GM12878 (cell line): Measurements from ENCODE around the gene PIGM. TPM values are rescaled to one million over a fixed set of nuclear protein-coding genes. Genes with fewer than 3 reads are reported as not detected.

Source experiments
- ATAC-seq: fragments of 200-7000 bp; cut with Tn5 transposase; 3 replicates; pipeline ENCODE4 v1.9.1; 2020; ENCODE audit warnings: mild to moderate bottlenecking, moderate library complexity
- BruUV-seq: library from RNA; stranded (reverse); fragments of 400-500 nt; replicated peaks from 2 replicates; lab custom pipeline; 2021; lab: Mats Ljungman, UMichigan
- CTCF ChIA-PET: fragments of 300-600 bp; sonication (Branson Sonifier 250); formaldehyde crosslinking; extraction: SDS; loops from one replicate; lab custom pipeline; 2021; ENCODE audit warnings: inconsistent platforms; lab: Yijun Ruan, JAX
- POLR2A ChIA-PET: fragments of 350-600 bp; formaldehyde crosslinking; extraction: SDS; loops from one replicate; lab custom pipeline; 2021; ENCODE audit warnings: inconsistent platforms; lab: Charles Lee
- RAD21 ChIA-PET: fragments of 300-600 bp; sonication (Branson Sonifier 250); formaldehyde crosslinking; loops from one replicate; lab custom pipeline; 2023; ENCODE audit warnings: antibody characterized with exemption; ENCODE audit not compliant: unreplicated experiment; lab: Charles Lee
- SMC1A ChIA-PET: fragments of 300-600 bp; sonication (Branson Sonifier 250); formaldehyde crosslinking; loops from one replicate; lab custom pipeline; 2023; ENCODE audit not compliant: unreplicated experiment, uncharacterized antibody; lab: Charles Lee
- DNase-seq: peaks from one replicate; pipeline ENCODE4 v3.0.0-alpha.2; 2011; ENCODE audit warnings: low read depth, low spot score
- FAIRE-seq: peaks from 3 replicates; lab custom pipeline; 2011; peaks lifted over from hg19 to GRCh38; lab: Jason Lieb, UNC
- H2AFZ ChIP-seq: 2 replicates; pipeline ENCODE4 v1.6.0; 2011; ENCODE audit warnings: low read depth, low read length, control low read depth; ENCODE audit not compliant: control insufficient read depth
- H3K27ac ChIP-seq: 2 replicates; pipeline ENCODE4 v1.5.1; 2011; ENCODE audit warnings: control low read depth; ENCODE audit not compliant: control insufficient read depth, insufficient read depth
- H3K27me3 ChIP-seq, 2 experiments: replicated peaks in 1 of 2; 2 replicates each; pipeline versions ENCODE4 v1.6.0 to v1.6.1; 2011; ENCODE audit warnings: low read length in 1 of 2; ENCODE audit not compliant: control insufficient read depth in 2 of 2, insufficient read depth in 2 of 2
- H3K36me3 ChIP-seq, 2 experiments: 2 replicates each; pipeline ENCODE4 v1.5.1; 2011; ENCODE audit warnings: low read length in 1 of 2; ENCODE audit not compliant: control insufficient read depth in 2 of 2, insufficient read depth in 2 of 2
- H3K4me1 ChIP-seq: 2 replicates; pipeline ENCODE4 v1.6.1; 2011; ENCODE audit warnings: mild to moderate bottlenecking, low read length, moderate library complexity, mixed read lengths; ENCODE audit not compliant: control insufficient read depth, insufficient read depth
- H3K4me2 ChIP-seq: 2 replicates; pipeline ENCODE4 v1.6.0; 2011; ENCODE audit warnings: control low read depth; ENCODE audit not compliant: control insufficient read depth, insufficient read depth
- H3K4me3 ChIP-seq: fragments of 200-600 bp; sonication (generic); 2 replicates; pipeline ENCODE4 v1.5.1; 2016
- H3K79me2 ChIP-seq: 2 replicates; pipeline ENCODE4 v1.6.0; 2011; ENCODE audit warnings: low read length; ENCODE audit not compliant: control insufficient read depth, insufficient read depth
- H3K9ac ChIP-seq: 2 replicates; pipeline ENCODE4 v1.8.0; 2011; ENCODE audit warnings: low read length, control low read depth, mixed read lengths; ENCODE audit not compliant: control insufficient read depth, insufficient read depth
- H3K9me3 ChIP-seq: replicated peaks from 3 replicates; pipeline ENCODE4 v1.5.1; 2011; ENCODE audit warnings: mild to moderate bottlenecking, low read length; ENCODE audit not compliant: control insufficient read depth, insufficient read depth
- H4K20me1 ChIP-seq: 2 replicates; pipeline ENCODE4 v1.6.0; 2011; ENCODE audit not compliant: control insufficient read depth, insufficient read depth
- BRCA1 ChIP-seq: IDR thresholded peaks from 2 replicates; pipeline ENCODE4 v1.6.1; 2011; ENCODE audit warnings: low read depth, low read length, improper control_type of control experiment
- CUX1 ChIP-seq: IDR thresholded peaks from 2 replicates; pipeline ENCODE4 v1.6.1; 2012; ENCODE audit warnings: improper control_type of control experiment, low read depth, low read length; ENCODE audit not compliant: insufficient replicate concordance
- IRF4 ChIP-seq: IDR thresholded peaks from 2 replicates; pipeline ENCODE4 v1.6.1; 2011; ENCODE audit warnings: low read depth, low read length
- IRF5 ChIP-seq: fragments of 450-650 bp; IDR thresholded peaks from 2 replicates; pipeline ENCODE4 v1.6.1; 2017; ENCODE audit warnings: borderline replicate concordance
- LARP7 ChIP-seq: fragments of 450-650 bp; IDR thresholded peaks from 2 replicates; pipeline ENCODE4 v1.6.1; 2017; ENCODE audit warnings: mild to moderate bottlenecking
- NBN ChIP-seq: fragments of 450-650 bp; IDR thresholded peaks from 2 replicates; pipeline ENCODE4 v1.6.1; 2016
- RFX5 ChIP-seq: IDR thresholded peaks from 2 replicates; pipeline ENCODE4 v1.6.1; 2011; ENCODE audit warnings: low read depth, low read length, improper control_type of control experiment
- SKIL ChIP-seq: fragments of 450-650 bp; IDR thresholded peaks from 2 replicates; pipeline ENCODE4 v1.6.1; 2017; ENCODE audit warnings: mild to moderate bottlenecking, low read depth, inconsistent platforms; ENCODE audit not compliant: poor library complexity, severe bottlenecking
- SMAD1 ChIP-seq: fragments of 450-650 bp; IDR thresholded peaks from 2 replicates; pipeline ENCODE4 v1.6.1; 2018; ENCODE audit warnings: mild to moderate bottlenecking, low read depth; ENCODE audit not compliant: partially characterized antibody
- SREBF2 ChIP-seq: IDR thresholded peaks from 2 replicates; pipeline ENCODE4 v1.6.1; 2012; ENCODE audit warnings: mild to moderate bottlenecking, low read length
- WGBS: methylation state at CpG from one replicate; pipeline ENCODE4 v1.1.6; 2016; ENCODE audit warnings: low lambda C conversion rate; ENCODE audit not compliant: insufficient replicate concordance, insufficient coverage; ENCODE audit errors: missing lambda C conversion rate; 5-methylcytosine and 5-hydroxymethylcytosine counted together
- in situ Hi-C: fragments of 300-500 bp; cut with MboI; formaldehyde crosslinking; loops from 9 replicates; pipeline ENCODE4 v1.14.3; 2018; ENCODE audit warnings: mixed read lengths
- intact Hi-C: fragments of 100-400 bp; cut with micrococcal nuclease; formaldehyde crosslinking; loops from one replicate; pipeline ENCODE4 v1.14.2; 2022; ENCODE audit not compliant: unreplicated experiment
- polyA plus RNA-seq, 11 experiments: library from polyadenylated mRNA; depleted of rRNA in 4 of 11; unstranded in 6 of 11; stranded (reverse) in 5 of 11; fragments of >200 nt; fragmentation: Nextera tagmentation in 4 of 11; fragmentation: Illumina TruSeq in 1 of 11; extraction: Ambion mirVana in 4 of 11; extraction: Trizol in 1 of 11; gene quantifications; 1 replicate in 1 of 11; 2 replicates in 10 of 11; pipeline versions ENCODE4 v1.2.1 to v1.2.3, GENCODE V29; 2011 to 2016; ENCODE audit warnings: inconsistent platforms in 2 of 11, missing spikeins in 2 of 11, low read depth in 1 of 11
- total RNA-seq, 4 experiments: library from RNA; depleted of rRNA in 3 of 4; stranded (reverse); fragments of >200 nt in 3 of 4; fragmentation: Illumina TruSeq in 1 of 4; extraction: Trizol in 1 of 4; gene quantifications; 2 replicates each; pipeline versions ENCODE4 v1.2.1 to v1.2.3, GENCODE V29; 2013 to 2021

The PIGM gene
- total and polyA plus RNA-seq, 10 of the 15 experiments (the other 5 are each of a cell fraction or from before 2014, with no cell fraction given) = 2.6 to 6.1 (median 4.6) TPM

- in situ Hi-C loops = no loop called here
- POLR2A ChIA-PET = no interaction called here
- DNase-seq = no peak
- Histone ChIP-seq H3K9me3 (no peaks in the 10 kb centered on the region), H3K9ac (no peak overlapping the region), H4K20me1 (no peaks in the 10 kb centered on the region), H3K4me3 (no peak overlapping the region), H3K4me2 (no peak overlapping the region)
- FAIRE-seq = no peak
- TF ChIP-seq SREBF2 = no peak
- no peak for TF ChIP-seq BRCA1
- TF ChIP-seq, all 136 proteins: peak for 0
- intact Hi-C loops = no loop called here
- ChIA-PET RAD21 (no interaction called here), SMC1A (no interaction called here), CTCF (interaction anchor here (4.7 kb wide), 1 partner anchor 21 kb away, joined by 38 read pairs; no protein-coding TSS in a partner anchor)
- Histone ChIP-seq H3K27ac (no peak overlapping the region), H3K4me1 (peaks cover 5% of the 10 kb centered on the region; the same call in 1 of the 2 replicates), H3K27me3 (no peaks in the 10 kb centered on the region), H3K79me2 (peaks cover 4% of the 10 kb centered on the region), H3K36me3 (no peaks in the 10 kb centered on the region), H2AFZ (no peak overlapping the region)
- no peak for ATAC-seq
- no TSS peak for BruUV-seq
These were observed 3.4 kb downstream of the PIGM start for GRCh38 chr1:160028426-160028825.

- 96% methylated on average over 1 of the region's 1 CpG for WGBS
- no peaks in the 10 kb centered on the region for H3K36me3 ChIP-seq
- no TSS peak for BruUV-seq
- intact Hi-C loops (no loop called here), in situ Hi-C loops (no loop called here)
- H3K4me1 ChIP-seq = no peaks in the 10 kb centered on the region
- no peak overlapping the region for H3K9ac ChIP-seq
- POLR2A ChIA-PET = no interaction called here
- H2AFZ ChIP-seq = no peak overlapping the region
- DNase-seq = no peak
- no peak for ATAC-seq
- RAD21 ChIA-PET = no interaction called here
- no peak for FAIRE-seq
- H3K27me3 ChIP-seq = no peaks in the 10 kb centered on the region; a peak in 1 of 4 replicates
- H3K4me3 ChIP-seq = no peak overlapping the region
- no peaks in the 10 kb centered on the region for H3K9me3 ChIP-seq
- CTCF ChIA-PET = interaction anchor here (5.9 kb wide), 1 partner anchor 17 kb away, joined by 38 read pairs; no protein-coding TSS in a partner anchor
- no peak overlapping the region for H3K4me2 ChIP-seq
- no peaks in the 10 kb centered on the region for H4K20me1 ChIP-seq
- SMC1A ChIA-PET = interaction anchor here (1.0 to 1.3 kb wide), 2 partner anchors 20 to 86 kb away, joined by 4 to 5 read pairs; no protein-coding TSS in a partner anchor
- H3K27ac ChIP-seq = no peak overlapping the region
- no peaks in the 10 kb centered on the region for H3K79me2 ChIP-seq
- TF ChIP-seq IRF5 = no peak
- no peak for TF ChIP-seq RFX5
- no peak for TF ChIP-seq NBN
- no peak for TF ChIP-seq LARP7
- TF ChIP-seq CUX1 = no peak
- TF ChIP-seq IRF4 = no peak
- no peak for TF ChIP-seq SKIL
- no peak for TF ChIP-seq SMAD1
These were observed 6.5 kb downstream of the PIGM start for GRCh38 chr1:160025314-160025713.
